WTC11 (cell line): ENCODE measurements around the gene MTFP1.
A peak's percentile ranks its signal among the peaks of the same experiment; 100 is the strongest.

Experiments
- ESRRA ChIP-seq: sonication (generic); formaldehyde crosslinking; IDR thresholded peaks from 2 replicates; pipeline ENCODE4 v1.8.1; 2022; ENCODE audit warnings: mild to moderate bottlenecking, missing genetic modification reagents, borderline replicate concordance
- NR2C2 ChIP-seq: sonication (generic); formaldehyde crosslinking; IDR thresholded peaks from 2 replicates; pipeline ENCODE4 v1.8.0; 2022; ENCODE audit warnings: mild to moderate bottlenecking, missing genetic modification reagents
- OVOL2 ChIP-seq: fragments of 250-450 bp; sonication (Bioruptor Pico); IDR thresholded peaks from 2 replicates; pipeline ENCODE4 v1.9.0; 2021; ENCODE audit warnings: mild to moderate bottlenecking, borderline replicate concordance
- TEAD1 ChIP-seq: sonication (generic); formaldehyde crosslinking; IDR thresholded peaks from 2 replicates; pipeline ENCODE4 v1.8.0; 2022; ENCODE audit warnings: mild to moderate bottlenecking, missing genetic modification reagents
- TEAD4 ChIP-seq: sonication (generic); formaldehyde crosslinking; IDR thresholded peaks from 2 replicates; pipeline ENCODE4 v1.8.0; 2022; ENCODE audit warnings: mild to moderate bottlenecking, missing genetic modification reagents
- TP53 ChIP-seq: sonication (generic); formaldehyde crosslinking; IDR thresholded peaks from 2 replicates; pipeline ENCODE4 v1.8.1; 2023; ENCODE audit warnings: mild to moderate bottlenecking, missing genetic modification reagents
- TF ChIP-seq, protein P1 (sequence below): sonication (generic); formaldehyde crosslinking; IDR thresholded peaks from 2 replicates; pipeline ENCODE4 v1.8.1; 2023; ENCODE audit warnings: mild to moderate bottlenecking, moderate library complexity, missing genetic modification reagents
- TF ChIP-seq, protein P2 (sequence below): sonication (generic); formaldehyde crosslinking; IDR thresholded peaks from 2 replicates; pipeline ENCODE4 v1.8.1; 2023; ENCODE audit warnings: mild to moderate bottlenecking, missing genetic modification reagents, moderate library complexity
- TF ChIP-seq, protein P3 (sequence below): sonication (generic); formaldehyde crosslinking; conservative IDR thresholded peaks from 2 replicates; pipeline ENCODE4 v1.8.1; 2022; ENCODE audit warnings: mild to moderate bottlenecking, missing genetic modification reagents
- TF ChIP-seq, protein P4 (sequence below): sonication (generic); formaldehyde crosslinking; IDR thresholded peaks from 2 replicates; pipeline ENCODE4 v1.8.0; 2022; ENCODE audit warnings: mild to moderate bottlenecking, missing genetic modification reagents
- TF ChIP-seq, protein P5 (sequence below): fragments of 200-600 bp; IDR thresholded peaks from 2 replicates; pipeline ENCODE4 v1.8.0; 2022; ENCODE audit warnings: antibody characterized with exemption
- TF ChIP-seq, protein P6 (sequence below): sonication (generic); formaldehyde crosslinking; IDR thresholded peaks from 2 replicates; pipeline ENCODE4 v1.8.1; 2022; ENCODE audit warnings: missing genetic modification reagents, borderline replicate concordance

DNA sequence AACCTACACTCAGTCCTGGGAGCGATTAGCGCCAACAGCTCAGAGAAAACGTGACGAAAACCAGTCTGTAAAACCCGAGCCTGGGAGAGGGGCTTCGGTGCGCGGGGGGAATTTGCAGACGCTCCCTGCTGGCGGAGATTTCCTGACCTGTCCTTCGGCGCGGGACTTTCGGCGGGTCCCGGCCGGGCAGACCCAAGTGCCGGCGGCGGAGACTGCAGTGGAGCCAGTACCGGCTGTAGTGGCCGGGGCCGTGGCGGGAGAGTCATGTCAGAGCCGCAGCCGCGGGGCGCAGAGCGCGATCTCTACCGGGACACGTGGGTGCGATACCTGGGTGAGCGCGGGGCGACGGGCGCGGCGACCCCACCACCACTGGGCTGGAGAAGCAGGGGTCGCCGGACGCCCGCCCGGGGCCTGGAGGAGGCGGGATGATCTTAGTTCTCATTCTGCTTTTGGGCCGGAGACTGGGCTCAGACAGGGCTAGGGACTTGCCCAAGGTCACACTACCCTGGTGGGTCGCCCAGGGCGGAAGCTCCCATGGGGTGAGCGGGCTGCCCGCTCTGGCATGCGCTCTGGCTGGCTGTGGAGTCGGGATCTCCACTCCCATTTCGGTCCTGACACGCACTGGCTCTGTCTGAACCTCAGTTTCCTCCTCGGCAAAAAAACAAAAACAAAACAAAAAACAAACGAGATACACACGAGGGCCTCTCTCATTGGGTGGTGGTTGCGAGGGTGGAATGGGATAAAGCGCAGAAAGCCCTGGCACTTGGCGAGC is at the start of gene MTFP1:
- TF ChIP-seq, protein P1, sequence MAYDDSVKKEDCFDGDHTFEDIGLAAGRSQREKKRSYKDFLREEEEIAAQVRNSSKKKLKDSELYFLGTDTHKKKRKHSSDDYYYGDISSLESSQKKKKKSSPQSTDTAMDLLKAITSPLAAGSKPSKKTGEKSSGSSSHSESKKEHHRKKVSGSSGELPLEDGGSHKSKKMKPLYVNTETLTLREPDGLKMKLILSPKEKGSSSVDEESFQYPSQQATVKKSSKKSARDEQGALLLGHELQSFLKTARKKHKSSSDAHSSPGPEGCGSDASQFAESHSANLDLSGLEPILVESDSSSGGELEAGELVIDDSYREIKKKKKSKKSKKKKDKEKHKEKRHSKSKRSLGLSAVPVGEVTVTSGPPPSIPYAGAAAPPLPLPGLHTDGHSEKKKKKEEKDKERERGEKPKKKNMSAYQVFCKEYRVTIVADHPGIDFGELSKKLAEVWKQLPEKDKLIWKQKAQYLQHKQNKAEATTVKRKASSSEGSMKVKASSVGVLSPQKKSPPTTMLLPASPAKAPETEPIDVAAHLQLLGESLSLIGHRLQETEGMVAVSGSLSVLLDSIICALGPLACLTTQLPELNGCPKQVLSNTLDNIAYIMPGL (CRISPR knock-in tag), result peak; percentile 72
- TF ChIP-seq TEAD4 (CRISPR knock-in tag) (no peak), TP53 (CRISPR knock-in tag) (no peak), OVOL2 (no peak), TEAD1 (peak; percentile 9; the same call in 1 of the 2 replicates), NR2C2 (CRISPR knock-in tag) (no peak), ESRRA (no peak)
- TF ChIP-seq, protein P2, sequence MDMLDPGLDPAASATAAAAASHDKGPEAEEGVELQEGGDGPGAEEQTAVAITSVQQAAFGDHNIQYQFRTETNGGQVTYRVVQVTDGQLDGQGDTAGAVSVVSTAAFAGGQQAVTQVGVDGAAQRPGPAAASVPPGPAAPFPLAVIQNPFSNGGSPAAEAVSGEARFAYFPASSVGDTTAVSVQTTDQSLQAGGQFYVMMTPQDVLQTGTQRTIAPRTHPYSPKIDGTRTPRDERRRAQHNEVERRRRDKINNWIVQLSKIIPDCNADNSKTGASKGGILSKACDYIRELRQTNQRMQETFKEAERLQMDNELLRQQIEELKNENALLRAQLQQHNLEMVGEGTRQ (CRISPR knock-in tag), result peak; percentile 79
- TF ChIP-seq, protein P3, sequence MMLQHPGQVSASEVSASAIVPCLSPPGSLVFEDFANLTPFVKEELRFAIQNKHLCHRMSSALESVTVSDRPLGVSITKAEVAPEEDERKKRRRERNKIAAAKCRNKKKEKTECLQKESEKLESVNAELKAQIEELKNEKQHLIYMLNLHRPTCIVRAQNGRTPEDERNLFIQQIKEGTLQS (CRISPR knock-in tag), result no peak
- TF ChIP-seq, protein P4, sequence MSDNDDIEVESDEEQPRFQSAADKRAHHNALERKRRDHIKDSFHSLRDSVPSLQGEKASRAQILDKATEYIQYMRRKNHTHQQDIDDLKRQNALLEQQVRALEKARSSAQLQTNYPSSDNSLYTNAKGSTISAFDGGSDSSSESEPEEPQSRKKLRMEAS (CRISPR knock-in tag), result peak; percentile 31; the same call in 1 of the 2 replicates
- TF ChIP-seq, protein P5, sequence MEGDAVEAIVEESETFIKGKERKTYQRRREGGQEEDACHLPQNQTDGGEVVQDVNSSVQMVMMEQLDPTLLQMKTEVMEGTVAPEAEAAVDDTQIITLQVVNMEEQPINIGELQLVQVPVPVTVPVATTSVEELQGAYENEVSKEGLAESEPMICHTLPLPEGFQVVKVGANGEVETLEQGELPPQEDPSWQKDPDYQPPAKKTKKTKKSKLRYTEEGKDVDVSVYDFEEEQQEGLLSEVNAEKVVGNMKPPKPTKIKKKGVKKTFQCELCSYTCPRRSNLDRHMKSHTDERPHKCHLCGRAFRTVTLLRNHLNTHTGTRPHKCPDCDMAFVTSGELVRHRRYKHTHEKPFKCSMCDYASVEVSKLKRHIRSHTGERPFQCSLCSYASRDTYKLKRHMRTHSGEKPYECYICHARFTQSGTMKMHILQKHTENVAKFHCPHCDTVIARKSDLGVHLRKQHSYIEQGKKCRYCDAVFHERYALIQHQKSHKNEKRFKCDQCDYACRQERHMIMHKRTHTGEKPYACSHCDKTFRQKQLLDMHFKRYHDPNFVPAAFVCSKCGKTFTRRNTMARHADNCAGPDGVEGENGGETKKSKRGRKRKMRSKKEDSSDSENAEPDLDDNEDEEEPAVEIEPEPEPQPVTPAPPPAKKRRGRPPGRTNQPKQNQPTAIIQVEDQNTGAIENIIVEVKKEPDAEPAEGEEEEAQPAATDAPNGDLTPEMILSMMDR, result 0 out of 2 replicates have a peak, but pooled peaks have one; percentile 3
- TF ChIP-seq, protein P6, sequence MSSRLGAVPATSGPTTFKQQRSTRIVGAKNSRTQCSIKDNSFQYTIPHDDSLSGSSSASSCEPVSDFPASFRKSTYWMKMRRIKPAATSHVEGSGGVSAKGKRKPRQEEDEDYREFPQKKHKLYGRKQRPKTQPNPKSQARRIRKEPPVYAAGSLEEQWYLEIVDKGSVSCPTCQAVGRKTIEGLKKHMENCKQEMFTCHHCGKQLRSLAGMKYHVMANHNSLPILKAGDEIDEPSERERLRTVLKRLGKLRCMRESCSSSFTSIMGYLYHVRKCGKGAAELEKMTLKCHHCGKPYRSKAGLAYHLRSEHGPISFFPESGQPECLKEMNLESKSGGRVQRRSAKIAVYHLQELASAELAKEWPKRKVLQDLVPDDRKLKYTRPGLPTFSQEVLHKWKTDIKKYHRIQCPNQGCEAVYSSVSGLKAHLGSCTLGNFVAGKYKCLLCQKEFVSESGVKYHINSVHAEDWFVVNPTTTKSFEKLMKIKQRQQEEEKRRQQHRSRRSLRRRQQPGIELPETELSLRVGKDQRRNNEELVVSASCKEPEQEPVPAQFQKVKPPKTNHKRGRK (CRISPR knock-in tag), result no peak
